LNCaP clone FGC (cell line): ENCODE results near the gene POU2F3.
A peak's percentile ranks its signal among the peaks of the same experiment; 100 is the strongest.

ENCODE experiments used
- DNase-seq: peaks from one replicate; pipeline ENCODE4 v3.0.0-alpha.2; 2011; ENCODE audit warnings: low read depth
- H3K4me3 ChIP-seq: 2 replicates; pipeline ENCODE4 v1.5.1; 2011; ENCODE audit warnings: mild to moderate bottlenecking, low read depth, low read length, control low read depth
- CTCF ChIP-seq: IDR thresholded peaks from 2 replicates; pipeline ENCODE4 v1.5.1; 2012; ENCODE audit warnings: mild to moderate bottlenecking; ENCODE audit not compliant: control insufficient read depth, insufficient read depth; ENCODE audit errors: extremely low read depth

POU2F3 gene

GRCh38 chr11:120226242-120226641, 13.7 kb upstream of the POU2F3 start:
- TF ChIP-seq CTCF, result no peak
- no peak for DNase-seq
- H3K4me3 ChIP-seq, result no peak overlapping the region

GRCh38 chr11:120226714-120227113, 13.2 kb upstream of the POU2F3 start:
- no peak for DNase-seq
- H3K4me3 ChIP-seq, result no peak overlapping the region
- no peak for TF ChIP-seq CTCF

- no peak for DNase-seq
- TF ChIP-seq CTCF, result no peak
- no peak overlapping the region for H3K4me3 ChIP-seq
Measured at GRCh38 chr11:120227228-120227852, 12.6 kb upstream of the POU2F3 start.

- TF ChIP-seq CTCF, result no peak
- H3K4me3 ChIP-seq, result no peak overlapping the region
- no peak for DNase-seq
Measured at GRCh38 chr11:120228794-120229384, 11.1 kb upstream of the POU2F3 start.

GRCh38 chr11:120229451-120230424, 10.2 kb upstream of the POU2F3 start:
- peak; percentile 68 for TF ChIP-seq CTCF
- no peak for DNase-seq
- H3K4me3 ChIP-seq, result no peak overlapping the region

- TF ChIP-seq CTCF, result no peak
- DNase-seq, result no peak
- H3K4me3 ChIP-seq, result no peak overlapping the region
Measured at GRCh38 chr11:120230433-120231071, 9.4 kb upstream of the POU2F3 start.
